PC-9 (cell line): Measurements from ENCODE around the gene NTMT1. TPM values are rescaled to one million over a fixed set of nuclear protein-coding genes. Genes with fewer than 3 reads are reported as not detected.
"Not testable (repeated sequence)": the region's sequence is repeated elsewhere in the genome, so short reads cannot be mapped to it uniquely, and the experiment has no call there.

ENCODE experiments used
- BruUV-seq: library from RNA; stranded (reverse); fragments of 400-500 nt; replicated peaks from 2 replicates; lab custom pipeline; 2021; lab: Mats Ljungman, UMichigan
- CTCF ChIA-PET: fragments of 300-600 bp; sonication (Branson Sonifier 250); formaldehyde crosslinking; loops from one replicate; lab custom pipeline; 2022; ENCODE audit warnings: antibody characterized with exemption; lab: Charles Lee
- POLR2A ChIA-PET: fragments of 300-600 bp; sonication (Branson Sonifier 250); formaldehyde crosslinking; loops from one replicate; lab custom pipeline; 2022; ENCODE audit warnings: antibody characterized with exemption; ENCODE audit not compliant: unreplicated experiment; lab: Charles Lee
- DNase-seq, 2 experiments: peaks; one replicate each; pipeline versions ENCODE4 v3.0.0 to v3.0.0-alpha.2; 2015 to 2022; ENCODE audit warnings: mixed read lengths in 1 of 2
- H2AFZ ChIP-seq: fragments of 200-600 bp; sonication (generic); 2 replicates; pipeline ENCODE4 v1.8.1; 2017; ENCODE audit warnings: antibody characterized with exemption
- H3F3A ChIP-seq: fragments of 200-600 bp; sonication (generic); 2 replicates; pipeline ENCODE4 v1.8.1; 2017; ENCODE audit warnings: antibody characterized with exemption, mild to moderate bottlenecking, low read depth; ENCODE audit not compliant: insufficient read depth
- H3K27ac ChIP-seq: fragments of 200-600 bp; sonication (generic); 2 replicates; pipeline ENCODE4 v1.6.1; 2016; ENCODE audit warnings: mixed run types
- H3K27me3 ChIP-seq: fragments of 200-600 bp; sonication (generic); 2 replicates; pipeline ENCODE4 v1.6.1; 2016; ENCODE audit warnings: low read depth, mixed run types; ENCODE audit not compliant: insufficient read depth
- H3K36me3 ChIP-seq: fragments of 200-600 bp; sonication (generic); 2 replicates; pipeline ENCODE4 v1.6.1; 2016; ENCODE audit warnings: low read depth, mixed run types
- H3K4me1 ChIP-seq: fragments of 200-600 bp; sonication (generic); replicated peaks from 2 replicates; pipeline ENCODE4 v1.6.1; 2016; ENCODE audit warnings: mixed run types; ENCODE audit not compliant: insufficient read depth
- H3K4me2 ChIP-seq: fragments of 200-600 bp; sonication (generic); 2 replicates; pipeline ENCODE4 v1.6.1; 2017; ENCODE audit warnings: mixed run types
- H3K4me3 ChIP-seq: fragments of 200-600 bp; sonication (generic); 2 replicates; pipeline ENCODE4 v1.6.1; 2016; ENCODE audit warnings: mixed run types
- H3K79me2 ChIP-seq: fragments of 200-600 bp; sonication (generic); 2 replicates; pipeline ENCODE4 v1.6.1; 2017; ENCODE audit warnings: low read depth, mixed run types
- H3K9me2 ChIP-seq: fragments of 200-600 bp; sonication (generic); 2 replicates; pipeline ENCODE4 v1.8.1; 2017; ENCODE audit warnings: mild to moderate bottlenecking; ENCODE audit not compliant: insufficient read depth
- H3K9me3 ChIP-seq: fragments of 200-600 bp; sonication (generic); 2 replicates; pipeline ENCODE4 v1.8.1; 2016; ENCODE audit warnings: low read depth; ENCODE audit not compliant: insufficient read depth
- H4K20me1 ChIP-seq: fragments of 200-600 bp; sonication (generic); 2 replicates; pipeline ENCODE4 v1.8.1; 2017; ENCODE audit not compliant: insufficient read depth
- EZH2 ChIP-seq: fragments of 200-600 bp; sonication (generic); IDR thresholded peaks from 2 replicates; pipeline ENCODE4 v1.8.0; 2017; ENCODE audit warnings: antibody characterized with exemption, low read depth
- intact Hi-C: fragments of 100-400 bp; cut with micrococcal nuclease; formaldehyde crosslinking; loops from one replicate; pipeline ENCODE4 v1.10.0; 2022; ENCODE audit not compliant: unreplicated experiment
- total RNA-seq: library from RNA; stranded (reverse); gene quantifications from 2 replicates; pipeline ENCODE4 v1.2.3, GENCODE V29; 2021
- TF ChIP-seq, protein P1 (sequence below): fragments of 200-600 bp; sonication (generic); conservative IDR thresholded peaks from 2 replicates; pipeline ENCODE4 v1.6.1; 2017; ENCODE audit warnings: mixed run types, antibody characterized with exemption, mild to moderate bottlenecking, moderate library complexity

The NTMT1 gene
- total RNA-seq, 1 experiment from 2014 or later = 52.5 TPM

DNA sequence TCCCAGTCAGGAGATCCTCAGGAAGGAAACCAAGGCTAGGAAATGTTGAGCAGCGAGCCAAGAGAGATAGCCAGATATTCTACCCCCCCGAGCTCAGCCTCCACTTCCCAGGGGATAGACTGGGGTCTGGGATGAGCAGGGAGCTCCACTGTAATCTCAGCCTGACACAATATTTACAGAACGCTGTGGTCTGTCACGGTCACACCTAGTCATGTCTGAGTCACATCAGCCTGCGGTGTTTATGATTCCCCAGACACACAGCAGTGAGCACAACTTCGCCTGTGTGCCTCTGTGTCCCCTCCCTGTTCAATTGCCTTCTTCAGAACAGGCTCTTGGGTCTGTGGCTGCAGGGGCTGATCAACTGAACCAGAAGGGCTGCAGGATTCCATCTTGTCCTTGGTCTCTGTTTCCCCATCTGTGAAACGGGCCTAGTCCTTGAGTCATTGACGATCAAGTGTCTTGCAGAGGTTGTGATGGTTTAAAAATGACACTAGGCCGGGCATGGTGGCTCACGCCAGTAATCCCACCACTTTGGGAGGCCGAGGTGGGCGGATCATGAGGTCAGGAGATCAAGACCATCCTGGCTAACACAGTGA lies 30.9 kb downstream of the NTMT1 start:
- Histone ChIP-seq H3K36me3 (no peaks in the 10 kb centered on the region), H3K79me2 (no peaks in the 10 kb centered on the region), H3K4me3 (no peak overlapping the region), H3F3A (peaks cover 9% of the 10 kb centered on the region), H3K27me3 (no peaks in the 10 kb centered on the region), H3K9me3 (no peaks in the 10 kb centered on the region), H3K4me1 (peaks cover 12% of the 10 kb centered on the region), H3K27ac (no peak overlapping the region), H3K9me2 (no peaks in the 10 kb centered on the region), H3K4me2 (peak overlapping the region; percentile 67), H4K20me1 (no peaks in the 10 kb centered on the region), H2AFZ (no peak overlapping the region)
- no TSS peak for BruUV-seq
- TF ChIP-seq, protein P1, sequence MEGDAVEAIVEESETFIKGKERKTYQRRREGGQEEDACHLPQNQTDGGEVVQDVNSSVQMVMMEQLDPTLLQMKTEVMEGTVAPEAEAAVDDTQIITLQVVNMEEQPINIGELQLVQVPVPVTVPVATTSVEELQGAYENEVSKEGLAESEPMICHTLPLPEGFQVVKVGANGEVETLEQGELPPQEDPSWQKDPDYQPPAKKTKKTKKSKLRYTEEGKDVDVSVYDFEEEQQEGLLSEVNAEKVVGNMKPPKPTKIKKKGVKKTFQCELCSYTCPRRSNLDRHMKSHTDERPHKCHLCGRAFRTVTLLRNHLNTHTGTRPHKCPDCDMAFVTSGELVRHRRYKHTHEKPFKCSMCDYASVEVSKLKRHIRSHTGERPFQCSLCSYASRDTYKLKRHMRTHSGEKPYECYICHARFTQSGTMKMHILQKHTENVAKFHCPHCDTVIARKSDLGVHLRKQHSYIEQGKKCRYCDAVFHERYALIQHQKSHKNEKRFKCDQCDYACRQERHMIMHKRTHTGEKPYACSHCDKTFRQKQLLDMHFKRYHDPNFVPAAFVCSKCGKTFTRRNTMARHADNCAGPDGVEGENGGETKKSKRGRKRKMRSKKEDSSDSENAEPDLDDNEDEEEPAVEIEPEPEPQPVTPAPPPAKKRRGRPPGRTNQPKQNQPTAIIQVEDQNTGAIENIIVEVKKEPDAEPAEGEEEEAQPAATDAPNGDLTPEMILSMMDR = no peak
- no peak for TF ChIP-seq EZH2
- DNase-seq = peak; percentile 35 to 69
- CTCF ChIA-PET = no interaction called here
- POLR2A ChIA-PET = interaction anchor here (0.6 to 0.7 kb wide), 3 partner anchors 112 to 1336 kb away, joined by 3 to 8 read pairs (median 5); no protein-coding TSS in a partner anchor
- intact Hi-C loops = no loop called here

DNA sequence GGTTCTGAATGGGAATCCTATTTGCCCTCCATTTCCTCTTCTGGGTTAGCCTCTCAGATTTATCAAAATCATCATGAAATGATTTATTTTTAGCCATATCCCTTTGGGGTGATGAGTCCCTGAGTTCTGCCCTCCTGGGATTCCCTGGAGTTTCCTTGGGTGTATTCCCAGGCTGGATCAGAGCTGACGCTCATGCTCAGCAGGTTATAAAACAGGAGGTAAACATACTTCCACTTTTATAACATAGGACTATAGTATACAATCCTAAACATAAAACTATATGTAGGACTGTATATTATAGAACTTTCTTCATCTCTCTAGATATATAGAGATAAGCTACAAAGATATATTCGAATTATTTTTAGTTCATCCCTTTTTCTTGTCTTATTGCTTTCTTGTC lies 35.1 kb downstream of the NTMT1 start:
- DNase-seq = no peak

DNA sequence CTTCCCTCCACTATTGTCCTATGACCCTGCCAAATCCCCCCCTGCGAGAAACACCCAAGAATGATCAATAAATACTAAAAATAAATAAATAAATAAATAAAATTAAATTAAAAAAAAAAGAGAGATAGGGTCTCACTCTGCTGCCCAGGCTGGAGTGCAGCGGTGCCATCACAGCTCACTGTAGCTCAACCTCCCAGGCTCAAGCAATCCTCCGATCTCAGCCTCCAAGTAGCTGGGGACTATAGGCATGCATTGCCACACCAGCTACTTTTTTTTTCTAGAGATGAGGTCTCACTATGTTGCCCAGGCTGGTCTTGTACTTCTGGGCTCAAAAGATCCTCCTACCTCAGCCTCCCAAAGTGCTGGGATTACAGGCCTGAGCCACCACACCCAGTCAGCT lies 36.3 kb downstream of the NTMT1 start:
- H3K36me3 ChIP-seq, intact Hi-C loops, DNase-seq, H3K9me3 ChIP-seq, H3K9me2 ChIP-seq, H3K79me2 ChIP-seq, H3K4me1 ChIP-seq, H2AFZ ChIP-seq, H3K27me3 ChIP-seq, H3F3A ChIP-seq, H3K4me3 ChIP-seq, BruUV-seq, H3K4me2 ChIP-seq, CTCF ChIA-PET, H4K20me1 ChIP-seq, H3K27ac ChIP-seq: not testable (repeated sequence)
- POLR2A ChIA-PET = interaction anchor here (0.6 to 0.7 kb wide), 2 partner anchors 84 to 183 kb away, joined by 9 to 11 read pairs; no protein-coding TSS in a partner anchor

More for the DNA sequence above, 35.1 kb downstream of the NTMT1 start:
- no peak overlapping the region for H3K27ac ChIP-seq
- H2AFZ ChIP-seq = no peak overlapping the region
- TF ChIP-seq, protein P1 = no peak
- no peak for TF ChIP-seq EZH2
- intact Hi-C loops = no loop called here
- no peaks in the 10 kb centered on the region for H3K79me2 ChIP-seq
- ChIA-PET CTCF (interaction anchor here (0.7 kb wide), 1 partner anchor 36 kb away, joined by 3 read pairs; no protein-coding TSS in a partner anchor), POLR2A (interaction anchor here (0.6 kb wide), 1 partner anchor 36 kb away, joined by 6 read pairs; no protein-coding TSS in a partner anchor)
- no peak overlapping the region for H3K4me2 ChIP-seq
- H3K4me1 ChIP-seq = peaks cover 12% of the 10 kb centered on the region
- no TSS peak for BruUV-seq
- no peaks in the 10 kb centered on the region for H3K9me3 ChIP-seq
- peaks cover 3% of the 10 kb centered on the region; the same call in 1 of the 2 replicates for H3K27me3 ChIP-seq
- H3K36me3 ChIP-seq = no peaks in the 10 kb centered on the region
- no peaks in the 10 kb centered on the region for H4K20me1 ChIP-seq
- H3K4me3 ChIP-seq = no peak overlapping the region
- H3F3A ChIP-seq = peaks cover 9% of the 10 kb centered on the region
- H3K9me2 ChIP-seq = no peaks in the 10 kb centered on the region
